OCI-LY1 (cell line): Measurements from ENCODE around the gene RPS6KA2.

ENCODE experiments used
- H2AFZ ChIP-seq: fragments of 200-600 bp; sonication (generic), shearing (Covaris generic); 2 replicates; pipeline ENCODE4 v1.6.0; 2014; ENCODE audit warnings: antibody characterized with exemption, mild to moderate bottlenecking, low read length
- H3F3A ChIP-seq: fragments of 200-600 bp; sonication (generic), shearing (Covaris generic); 2 replicates; pipeline ENCODE4 v1.6.0; 2014; ENCODE audit warnings: mild to moderate bottlenecking, antibody characterized with exemption, low read length, moderate library complexity; ENCODE audit not compliant: insufficient read depth
- H3K27ac ChIP-seq: fragments of 200-600 bp; sonication (generic); 2 replicates; pipeline ENCODE4 v1.5.1; 2014; ENCODE audit warnings: low read length, mixed run types, mild to moderate bottlenecking, low read depth; ENCODE audit not compliant: poor library complexity, severe bottlenecking
- H3K27me3 ChIP-seq: fragments of 200-600 bp; sonication (generic); 2 replicates; pipeline ENCODE4 v1.6.0; 2014; ENCODE audit warnings: antibody characterized with exemption, mild to moderate bottlenecking, low read length, moderate library complexity; ENCODE audit not compliant: insufficient read depth
- H3K36me3 ChIP-seq: fragments of 200-600 bp; sonication (generic); 2 replicates; pipeline ENCODE4 v1.6.1; 2014; ENCODE audit warnings: mild to moderate bottlenecking, antibody characterized with exemption, low read length, moderate library complexity, mixed read lengths; ENCODE audit not compliant: insufficient read depth
- H3K4me1 ChIP-seq: fragments of 200-600 bp; sonication (generic); 2 replicates; pipeline ENCODE4 v1.5.1; 2014; ENCODE audit warnings: mild to moderate bottlenecking, low read length, moderate library complexity; ENCODE audit not compliant: insufficient read depth, severe bottlenecking
- H3K4me2 ChIP-seq: fragments of 200-600 bp; sonication (generic), shearing (Covaris generic); 2 replicates; pipeline ENCODE4 v1.6.1; 2014; ENCODE audit warnings: low read length
- H3K4me3 ChIP-seq: fragments of 200-600 bp; sonication (generic); 2 replicates; pipeline ENCODE4 v1.5.1; 2014; ENCODE audit warnings: low read length, low read depth, mild to moderate bottlenecking, mixed read lengths; ENCODE audit not compliant: poor library complexity, severe bottlenecking
- H3K79me2 ChIP-seq: fragments of 200-600 bp; shearing (Covaris generic); 2 replicates; pipeline ENCODE4 v1.6.1; 2016; ENCODE audit warnings: mixed run types, low read length, mixed read lengths; ENCODE audit not compliant: insufficient read depth
- H3K9ac ChIP-seq: fragments of 200-600 bp; sonication (generic), shearing (Covaris generic); 2 replicates; pipeline ENCODE4 v1.6.1; 2014; ENCODE audit warnings: mild to moderate bottlenecking, low read length, mixed read lengths
- H3K9me2 ChIP-seq: fragments of 200-600 bp; sonication (generic), shearing (Covaris generic); 2 replicates; pipeline ENCODE4 v1.6.1; 2014; ENCODE audit warnings: low read depth, mild to moderate bottlenecking, low read length, mixed read lengths
- H3K9me3 ChIP-seq: fragments of 200-600 bp; shearing (Covaris generic); 2 replicates; pipeline ENCODE4 v1.6.1; 2014; ENCODE audit warnings: low read length, mixed read lengths
- H4K20me1 ChIP-seq: fragments of 200-600 bp; sonication (generic), shearing (Covaris generic); 2 replicates; pipeline ENCODE4 v1.6.0; 2016; ENCODE audit warnings: mild to moderate bottlenecking, low read length; ENCODE audit not compliant: insufficient read depth
- CTCF ChIP-seq: fragments of 200-600 bp; sonication (generic), shearing (Covaris generic); IDR thresholded peaks from 2 replicates; pipeline ENCODE4 v1.5.1; 2017; ENCODE audit warnings: mild to moderate bottlenecking, antibody characterized with exemption, low read length, moderate library complexity, mixed read lengths
- EZH2 ChIP-seq: fragments of 200-600 bp; sonication (generic), shearing (Covaris generic); IDR thresholded peaks from 2 replicates; pipeline ENCODE4 v1.8.0; 2017; ENCODE audit warnings: borderline replicate concordance, mixed run types, mild to moderate bottlenecking, antibody characterized with exemption, low read length, moderate library complexity, mixed read lengths

The RPS6KA2 gene

GRCh38 chr6:166382500-166382932, 244.5 kb downstream of the RPS6KA2 start:
- Histone ChIP-seq H3F3A (no peaks in the 10 kb centered on the region; the same call in 1 of the 2 replicates), H3K36me3 (no peaks in the 10 kb centered on the region), H3K27ac (no peak overlapping the region), H4K20me1 (no peaks in the 10 kb centered on the region), H3K27me3 (peaks cover 3% of the 10 kb centered on the region), H3K9me2 (no peaks in the 10 kb centered on the region), H3K4me1 (peaks cover 20% of the 10 kb centered on the region), H3K9ac (peak overlapping the region; percentile 71), H3K9me3 (no peaks in the 10 kb centered on the region), H3K4me2 (peak overlapping the region; percentile 91), H3K4me3 (peak overlapping the region; percentile 79), H3K79me2 (no peaks in the 10 kb centered on the region), H2AFZ (no peak overlapping the region)
- TF ChIP-seq CTCF (no peak), EZH2 (no peak)

DNA sequence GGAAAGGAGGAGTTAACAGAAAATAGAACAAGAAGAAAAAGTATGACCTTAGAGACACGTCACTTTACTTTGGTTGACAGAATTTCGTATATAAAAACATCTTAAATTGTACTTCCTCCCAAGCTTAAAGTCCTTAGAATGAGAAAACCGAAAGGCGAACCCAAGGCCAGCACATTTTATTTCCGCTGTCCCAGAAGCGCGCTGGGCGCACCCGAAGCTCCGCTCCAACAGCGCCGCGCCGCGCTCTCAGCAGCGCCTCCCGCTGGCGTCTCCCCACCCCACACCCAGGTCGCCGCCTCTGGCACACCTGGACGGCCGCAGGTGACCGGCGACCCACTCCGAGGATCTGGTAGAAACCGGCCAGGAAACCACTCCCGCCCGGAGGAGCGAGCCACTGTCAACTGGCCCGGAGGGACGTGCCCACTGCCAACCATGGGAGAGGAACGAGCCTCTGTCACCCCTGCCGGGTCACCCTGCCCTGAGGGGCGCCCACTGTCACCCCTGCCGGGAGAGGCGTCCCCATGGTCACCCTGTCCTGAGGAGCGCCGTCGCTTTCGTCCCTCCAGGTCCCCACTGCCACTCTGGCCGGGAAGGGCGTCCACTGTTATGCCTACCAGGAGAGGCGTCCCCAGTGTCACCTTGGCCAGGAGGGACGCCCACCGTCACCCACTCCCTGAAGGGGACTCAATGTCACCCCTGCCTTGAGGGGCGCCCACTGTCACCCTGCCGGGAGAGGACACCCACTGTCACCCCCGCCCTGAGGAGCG, 245.1 kb downstream of the RPS6KA2 start:
- TF ChIP-seq CTCF (peak; percentile 77), EZH2 (no peak)
- Histone ChIP-seq H4K20me1 (no peaks in the 10 kb centered on the region), H3F3A (no peaks in the 10 kb centered on the region; the same call in 1 of the 2 replicates), H2AFZ (peak overlapping the region; percentile 84; the same call in 1 of the 2 replicates), H3K9me3 (no peaks in the 10 kb centered on the region), H3K4me2 (peak overlapping the region; percentile 91), H3K9me2 (no peaks in the 10 kb centered on the region), H3K27ac (no peak overlapping the region), H3K27me3 (peaks cover 3% of the 10 kb centered on the region), H3K9ac (peak overlapping the region; percentile 71), H3K79me2 (no peaks in the 10 kb centered on the region), H3K4me3 (peak overlapping the region; percentile 79), H3K4me1 (peaks cover 20% of the 10 kb centered on the region), H3K36me3 (no peaks in the 10 kb centered on the region)

- no peaks in the 10 kb centered on the region for H3K79me2 ChIP-seq
- no peaks in the 10 kb centered on the region for H4K20me1 ChIP-seq
- peaks cover 20% of the 10 kb centered on the region for H3K4me1 ChIP-seq
- H3K4me2 ChIP-seq: peak overlapping the region; percentile 91
- H3K27me3 ChIP-seq: peaks cover 3% of the 10 kb centered on the region
- H3K9me2 ChIP-seq: no peaks in the 10 kb centered on the region
- H2AFZ ChIP-seq: peak overlapping the region; percentile 84; the same call in 1 of the 2 replicates
- no peak overlapping the region for H3K27ac ChIP-seq
- no peaks in the 10 kb centered on the region; the same call in 1 of the 2 replicates for H3F3A ChIP-seq
- H3K9ac ChIP-seq: peak overlapping the region; percentile 58
- no peak for TF ChIP-seq EZH2
- no peak for TF ChIP-seq CTCF
- H3K9me3 ChIP-seq: no peaks in the 10 kb centered on the region
- no peaks in the 10 kb centered on the region for H3K36me3 ChIP-seq
- peak overlapping the region; percentile 79 for H3K4me3 ChIP-seq
Observed at GRCh38 chr6:166381381-166381732, 245.7 kb downstream of the RPS6KA2 start.
